ENCODE results near the gene DSCAML1.

The DSCAML1 gene

GRCh38 chr11:117544130-117544800 is 252.8 kb downstream of the DSCAML1 start:
- no peak for DNase-seq
- H3K36me3 ChIP-seq: no peaks in the 10 kb centered on the region

GRCh38 chr11:117541211-117541610 is 255.8 kb downstream of the DSCAML1 start:
- H3K4me1 ChIP-seq: peaks cover 13% of the 10 kb centered on the region
- H3K9me3 ChIP-seq: no peaks in the 10 kb centered on the region
- no peak overlapping the region for H3K4me3 ChIP-seq (ENCODE audit: low read depth, low read length)
- H3K27me3 ChIP-seq: no peaks in the 10 kb centered on the region
- DNase-seq: no peak
- H3K36me3 ChIP-seq: no peaks in the 10 kb centered on the region
- TF ChIP-seq CTCF (IDR thresholded peaks at IDR 0.05; ENCODE audit: low read depth, low read length): no peak

More at GRCh38 chr11:117544130-117544800, 252.8 kb downstream of the DSCAML1 start:
- TF ChIP-seq CTCF (IDR thresholded peaks at IDR 0.05; ENCODE audit: low read depth, low read length): no peak
- Histone ChIP-seq H3K4me3 (ENCODE audit: low read depth, low read length) (no peak overlapping the region), H3K9me3 (no peaks in the 10 kb centered on the region), H3K27me3 (no peaks in the 10 kb centered on the region), H3K4me1 (peaks cover 5% of the 10 kb centered on the region)

- Histone ChIP-seq H3K36me3 (no peaks in the 10 kb centered on the region), H3K27me3 (no peaks in the 10 kb centered on the region), H3K4me3 (ENCODE audit: low read depth, low read length) (no peak overlapping the region), H3K9me3 (no peaks in the 10 kb centered on the region), H3K4me1 (peaks cover 10% of the 10 kb centered on the region; the same call in 1 of the 2 replicates)
- DNase-seq: no peak
- TF ChIP-seq CTCF (IDR thresholded peaks at IDR 0.05; ENCODE audit: low read depth, low read length): no peak
Measured at GRCh38 chr11:117538263-117539135, 258.5 kb downstream of the DSCAML1 start.

GRCh38 chr11:117535850-117536411 is 261.1 kb downstream of the DSCAML1 start:
- DNase-seq: no peak
- no peaks in the 10 kb centered on the region for H3K36me3 ChIP-seq
- H3K27me3 ChIP-seq: no peaks in the 10 kb centered on the region
- peak overlapping the region; percentile 40 for H3K4me3 ChIP-seq (ENCODE audit: low read depth, low read length)
- H3K9me3 ChIP-seq: no peaks in the 10 kb centered on the region
- TF ChIP-seq CTCF (IDR thresholded peaks at IDR 0.05; ENCODE audit: low read depth, low read length): no peak
- peaks cover 10% of the 10 kb centered on the region; the same call in 1 of the 2 replicates for H3K4me1 ChIP-seq

GRCh38 chr11:117535201-117535849 is 261.7 kb downstream of the DSCAML1 start:
- TF ChIP-seq CTCF (IDR thresholded peaks at IDR 0.05; ENCODE audit: low read depth, low read length): no peak
- H3K36me3 ChIP-seq: no peaks in the 10 kb centered on the region
- no peaks in the 10 kb centered on the region for H3K9me3 ChIP-seq
- H3K4me1 ChIP-seq: peaks cover 10% of the 10 kb centered on the region; the same call in 1 of the 2 replicates
- peak; percentile 46 for DNase-seq
- H3K27me3 ChIP-seq: no peaks in the 10 kb centered on the region
- peak overlapping the region; percentile 40 for H3K4me3 ChIP-seq (ENCODE audit: low read depth, low read length)
